Medulla oblongata (tissue), 1 donor: ENCODE data around the gene SPRYD7.
"Not testable (repeated sequence)": the region's sequence is repeated elsewhere in the genome, so short reads cannot be mapped to it uniquely, and the experiment has no call there.

Source experiments
- DNase-seq: peaks from one replicate; pipeline ENCODE4 v3.0.0-alpha.2; 2015; ENCODE audit errors: extremely low spot score

SPRYD7 gene

DNA sequence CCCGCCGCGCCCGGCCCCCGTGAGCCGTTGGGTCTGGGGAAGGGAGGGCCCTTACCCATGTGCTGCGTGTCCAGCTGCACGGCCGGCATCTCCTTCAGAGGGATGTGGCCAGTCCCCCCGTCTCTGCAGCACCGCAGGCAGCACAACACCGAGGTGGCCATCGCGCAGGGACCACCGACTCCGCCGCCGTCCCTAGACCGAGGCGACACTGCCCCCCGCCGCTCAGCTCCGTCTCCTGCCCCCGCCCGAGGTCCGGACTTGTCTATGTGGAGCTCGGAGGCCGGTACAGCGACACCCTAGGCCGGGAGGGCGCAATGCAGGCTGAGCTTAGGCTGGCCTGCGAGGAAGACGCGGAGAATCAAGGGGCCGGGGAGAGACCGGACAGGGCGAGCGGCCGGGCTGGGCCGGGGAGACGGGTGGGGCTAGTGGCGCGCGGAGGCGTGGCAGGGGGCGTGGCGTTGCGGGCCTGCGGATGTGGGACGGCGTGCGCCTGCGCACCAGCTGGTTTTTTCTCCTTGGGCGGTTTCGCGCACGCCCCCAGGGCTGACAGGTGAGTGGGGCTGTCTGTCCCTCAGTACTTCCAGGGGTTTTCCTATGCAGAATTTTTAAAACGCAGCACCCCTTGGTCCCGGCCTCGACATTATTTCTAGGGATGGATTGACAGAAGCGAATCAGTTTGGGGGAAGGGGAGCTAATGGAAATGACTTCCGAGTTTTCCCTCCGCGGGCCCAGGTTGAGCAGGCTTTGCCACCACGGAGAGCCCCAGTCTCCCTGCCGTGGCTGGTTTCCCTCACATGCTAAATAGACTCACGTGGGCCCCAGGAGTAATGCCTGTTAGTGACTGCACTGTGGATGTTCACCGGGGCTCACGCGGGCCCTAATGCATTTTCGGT, at the start of gene SPRYD7:
TSS of gene SPRYD7 (minus strand) at position 266 of the 893 bp plus-strand sequence. CDS start at position 161, 105 bp downstream.
- DNase-seq = peak; percentile 99

GRCh38 chr13:49985129-49985528, 49.0 kb upstream of the SPRYD7 start:
- no peak for DNase-seq

- DNase-seq = no peak
Measured at GRCh38 chr13:49980266-49980665, 44.1 kb upstream of the SPRYD7 start.

DNA sequence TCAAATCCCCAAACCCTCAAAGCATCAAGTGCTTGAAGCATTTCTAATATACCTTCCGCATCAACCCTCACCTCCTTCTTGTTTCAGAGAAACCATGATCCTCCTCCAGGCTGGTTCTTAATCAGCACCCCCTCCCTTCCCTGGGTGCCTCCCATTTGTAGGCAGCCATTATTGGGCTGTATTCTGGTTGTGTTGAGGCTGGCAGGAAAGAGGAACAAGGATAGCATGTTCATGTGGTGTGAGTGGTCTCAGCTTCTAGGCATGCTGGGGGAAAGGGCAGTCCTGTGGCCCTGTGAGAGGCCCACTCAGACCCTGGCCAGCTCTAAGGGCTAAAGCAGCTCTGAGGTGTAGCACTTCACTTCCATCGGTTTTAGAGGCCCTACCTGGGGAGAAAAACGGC, 41.9 kb upstream of the SPRYD7 start:
- no peak for DNase-seq

DNA sequence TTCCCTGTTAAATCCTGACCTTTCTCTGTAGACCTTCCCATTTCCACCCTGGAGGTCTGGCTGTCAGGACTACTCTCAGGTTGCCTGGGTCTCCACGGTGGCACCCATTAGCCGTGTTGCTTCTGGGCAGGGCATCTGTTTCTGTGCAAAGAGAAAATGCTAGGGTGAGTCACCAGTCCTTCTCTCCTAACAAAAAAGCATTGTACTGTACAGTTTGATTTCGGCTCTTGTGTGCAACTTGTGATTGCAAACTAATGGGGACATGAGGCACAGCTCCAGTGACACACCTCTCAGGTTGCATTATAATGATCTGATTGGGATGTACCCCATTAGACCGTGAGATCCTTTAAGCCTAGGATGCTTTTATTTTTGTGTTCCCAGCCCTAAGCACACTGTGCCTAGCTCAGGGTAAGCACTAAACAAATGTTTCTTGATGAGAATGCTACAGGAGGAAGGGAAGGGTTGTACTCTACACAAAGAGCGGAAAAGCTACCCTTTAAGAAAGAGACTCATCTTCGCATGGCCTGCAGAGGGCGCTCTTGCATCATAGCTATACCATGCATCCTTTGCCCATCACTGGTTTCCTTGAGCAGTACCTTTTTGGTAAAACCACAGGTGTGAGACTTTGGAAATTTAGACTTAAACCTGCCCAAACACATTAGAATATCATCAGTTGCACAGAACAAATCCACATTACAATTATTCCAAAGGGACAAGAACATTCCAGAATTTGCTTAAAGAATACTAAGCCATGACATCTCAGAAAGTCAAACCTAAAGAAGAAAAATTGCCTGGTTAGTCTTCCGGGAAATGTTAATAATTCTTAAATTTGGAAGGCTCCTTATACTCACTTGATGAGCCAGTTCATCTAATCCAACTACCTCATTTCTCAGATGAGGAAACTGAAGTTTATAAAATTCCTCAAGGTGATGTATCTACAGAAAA, 40.4 kb upstream of the SPRYD7 start:
- DNase-seq = peak; percentile 90

DNA sequence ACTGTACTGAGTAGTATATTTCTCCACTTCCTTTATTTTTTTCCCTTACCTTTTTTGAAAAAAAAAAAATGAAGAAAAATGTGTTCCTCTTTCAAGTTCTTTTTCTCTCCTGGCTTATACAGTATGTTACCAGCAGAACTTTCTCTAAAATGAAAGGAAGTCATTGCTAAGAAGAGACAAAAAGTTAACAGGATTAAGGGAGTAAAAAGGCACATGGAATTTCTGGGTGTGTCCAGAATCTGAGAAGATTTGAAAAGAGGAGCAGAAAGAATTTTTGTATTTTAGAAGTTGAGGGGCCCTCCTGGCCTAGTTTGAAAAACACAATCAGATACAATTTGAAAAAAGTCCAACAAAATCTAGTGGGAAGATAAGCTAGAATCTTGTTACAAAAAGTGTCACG, 39.7 kb upstream of the SPRYD7 start:
- DNase-seq = no peak

DNA sequence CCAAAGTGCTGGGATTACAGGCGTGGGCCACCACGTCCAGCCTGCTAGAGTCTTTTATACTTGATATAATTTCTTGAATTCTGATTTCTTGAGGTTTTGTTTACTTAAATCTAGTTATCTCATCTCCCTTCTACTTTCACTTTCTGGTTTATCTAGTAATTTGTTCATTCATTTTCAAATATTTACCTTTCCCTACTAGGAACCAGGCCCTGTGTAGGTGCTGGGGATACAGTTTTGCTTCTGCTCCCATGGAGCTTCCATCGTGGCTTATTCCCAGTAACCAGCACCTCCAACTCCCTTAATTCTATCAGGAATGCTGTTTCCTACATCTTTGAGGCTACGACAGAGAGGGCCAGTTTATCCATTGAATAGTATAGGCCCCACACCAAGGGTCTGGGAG, 36.6 kb upstream of the SPRYD7 start:
- no peak for DNase-seq

DNA sequence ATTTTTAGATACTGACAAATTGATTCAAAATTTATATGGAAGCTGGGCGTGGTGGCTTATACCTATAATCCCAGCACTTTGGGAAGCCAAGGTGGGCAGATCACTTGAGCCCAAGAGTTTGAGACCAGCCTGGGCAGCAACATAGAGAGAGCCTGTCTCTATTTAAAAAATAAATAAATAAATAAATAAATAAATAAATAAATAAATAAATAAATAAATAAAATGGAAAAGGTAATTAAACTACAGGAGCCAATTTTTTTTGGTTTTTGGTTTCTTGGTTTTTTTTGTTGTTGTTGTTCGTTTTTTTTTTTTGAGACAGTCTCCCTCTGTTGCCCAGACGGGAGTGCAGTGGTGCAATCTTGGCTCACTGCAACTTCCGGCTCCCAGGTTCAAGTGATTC, 31.3 kb upstream of the SPRYD7 start:
- DNase-seq = no peak

- peak; percentile 72 for DNase-seq
Measured at GRCh38 chr13:49958321-49958720, 22.2 kb upstream of the SPRYD7 start.

GRCh38 chr13:49956131-49956530, 20.0 kb upstream of the SPRYD7 start:
- DNase-seq = no peak

- no peak for DNase-seq
Measured at GRCh38 chr13:49954674-49955455, 18.7 kb upstream of the SPRYD7 start.

DNA sequence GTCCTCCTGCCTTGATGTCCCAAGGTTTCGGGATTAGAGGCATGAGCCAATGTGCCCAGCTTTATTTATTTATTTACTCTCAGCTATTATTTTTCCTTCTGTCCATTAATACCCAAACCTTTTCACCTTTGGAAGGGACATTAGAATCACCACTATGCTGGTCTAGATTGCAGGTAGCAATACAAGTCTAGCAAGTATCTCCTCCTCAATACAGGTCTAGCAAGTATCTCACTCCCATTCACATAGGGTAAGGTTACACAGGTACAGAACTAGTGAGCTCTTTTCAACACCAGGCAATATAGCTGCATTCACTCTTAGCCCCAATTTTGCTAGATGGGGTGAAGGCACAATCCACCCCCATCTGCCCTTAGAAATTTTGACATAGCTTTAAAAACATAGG, 17.4 kb upstream of the SPRYD7 start:
- DNase-seq = no peak

DNA sequence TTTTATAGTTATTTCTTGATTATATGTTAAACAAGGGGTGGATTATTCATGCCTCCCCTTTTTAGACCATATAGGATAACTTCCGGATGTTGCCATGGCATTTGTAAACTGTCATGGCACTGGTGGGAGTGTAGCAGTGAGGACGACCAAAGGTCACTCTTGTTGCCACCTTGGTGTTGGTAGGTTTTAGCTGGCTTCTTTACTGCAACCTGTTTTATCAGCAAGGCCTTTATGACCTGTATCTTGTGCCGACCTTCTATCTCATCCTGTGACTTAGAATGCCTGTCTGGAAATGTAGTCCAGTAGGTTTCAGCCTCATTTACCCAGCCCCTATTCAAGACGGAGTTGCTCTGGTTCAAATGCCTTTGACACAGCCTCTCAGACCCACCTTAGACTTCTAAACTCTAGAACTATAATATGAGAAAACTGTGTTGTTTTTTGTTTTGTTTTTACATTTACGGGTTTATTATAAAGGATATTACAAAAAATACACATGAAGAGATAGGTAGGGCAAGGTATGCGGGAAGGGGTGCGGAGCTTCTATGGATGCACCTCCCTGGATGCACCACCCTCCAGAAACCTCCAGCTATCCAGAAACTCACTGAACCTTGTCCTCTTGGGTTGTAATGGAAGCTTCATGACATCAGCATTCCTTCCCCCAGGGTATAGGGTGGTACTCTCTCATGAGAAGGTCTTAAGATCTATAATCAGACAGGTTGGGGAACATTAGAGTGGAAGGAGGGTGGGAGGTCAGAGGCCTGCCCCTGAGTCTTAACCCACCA, 15.8 kb upstream of the SPRYD7 start:
- DNase-seq = no peak

DNA sequence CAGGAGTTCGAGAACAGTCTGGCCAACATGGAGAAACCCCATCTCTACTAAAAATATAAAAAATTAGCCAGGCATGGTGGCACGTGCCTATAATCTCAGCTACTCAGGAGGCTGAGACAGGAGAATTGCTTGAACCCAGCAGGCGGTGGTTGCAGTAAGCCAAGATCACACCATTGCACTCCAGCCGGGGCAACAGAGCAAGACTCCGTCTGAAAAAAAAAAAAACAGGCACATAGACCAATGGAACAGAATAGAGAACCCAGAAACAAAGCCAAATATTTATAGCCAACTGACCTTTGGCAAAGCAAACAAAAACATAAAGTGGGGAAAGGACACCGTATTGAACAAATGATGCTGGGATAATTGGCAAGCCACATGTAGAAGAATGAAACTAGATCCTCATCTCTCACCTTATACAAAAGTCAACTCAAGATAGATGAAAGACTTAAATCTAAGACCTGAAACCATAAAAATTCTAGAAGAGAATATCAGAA, 12.7 kb upstream of the SPRYD7 start:
- not testable (repeated sequence) for DNase-seq

GRCh38 chr13:49939321-49939720, 3.2 kb upstream of the SPRYD7 start:
- DNase-seq = no peak

- DNase-seq = peak; percentile 47
Measured at GRCh38 chr13:49938921-49939320, 2.8 kb upstream of the SPRYD7 start.

DNA sequence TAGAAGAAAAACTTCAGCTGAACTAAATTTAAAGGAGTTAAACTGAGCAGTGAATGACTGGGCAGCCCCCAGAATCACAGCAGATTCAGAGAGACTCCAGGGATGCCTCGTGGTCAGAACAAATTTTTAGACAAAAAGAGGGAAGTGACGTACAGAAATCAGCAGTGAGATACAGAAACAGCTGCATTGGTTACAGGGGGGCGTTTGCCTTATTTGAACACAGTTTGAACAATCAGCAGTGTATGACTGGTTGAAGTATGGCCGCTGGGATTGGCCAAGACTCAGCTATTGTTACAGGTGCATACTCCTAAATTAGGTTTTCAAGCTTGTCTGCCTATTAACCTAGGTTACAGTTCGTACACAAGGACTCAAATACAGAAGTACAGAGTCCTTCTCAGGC, 2.2 kb upstream of the SPRYD7 start:
- DNase-seq = peak; percentile 30

DNA sequence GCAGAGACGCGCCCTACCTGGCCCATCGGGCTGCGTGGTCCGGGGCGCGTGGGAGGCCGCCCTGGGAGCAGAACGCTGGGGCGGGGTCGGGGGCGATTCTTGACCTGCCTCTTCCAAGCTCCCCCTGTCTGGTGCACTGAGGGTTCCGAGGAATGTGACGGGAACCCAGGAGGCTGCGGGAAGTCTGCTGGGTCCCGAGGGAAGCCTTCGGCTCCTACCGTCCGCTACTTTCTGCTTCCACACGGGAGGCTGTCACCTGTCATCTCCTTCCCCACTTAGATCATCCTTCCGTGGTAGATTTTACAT, 781 bp upstream of the SPRYD7 start:
- no peak for DNase-seq

- DNase-seq = peak; percentile 41
Measured at GRCh38 chr13:49935171-49936074, 717 bp downstream of the SPRYD7 start.

GRCh38 chr13:49933511-49933910, 2.6 kb downstream of the SPRYD7 start:
- no peak for DNase-seq
